ENCODE results near the gene PLAU. TPM values are rescaled to one million over a fixed set of nuclear protein-coding genes. Genes with fewer than 3 reads are reported as not detected.

Gene PLAU
- total and polyA plus RNA-seq, 2 experiments from 2014 or later: 13.3 to 17.5 TPM

GRCh38 chr10:73886661-73887293 lies 24.2 kb upstream of the PLAU start:
- Mint-ChIP-seq H3K27ac (no peak overlapping the region), H3K9me3 (no peaks in the 10 kb centered on the region), H3K4me3 (no peak overlapping the region; the same call in 2 of the 3 replicates), H3K4me1 (peaks cover 12% of the 10 kb centered on the region), H3K36me3 (ENCODE audit: low read depth) (no peaks in the 10 kb centered on the region), H3K27me3 (ENCODE audit: insufficient read depth, low read depth, poor library complexity) (peaks cover 2% of the 10 kb centered on the region)
- Histone ChIP-seq H2AFZ (peak overlapping the region; percentile 92), H3K27ac (ENCODE audit: low read depth) (no peak overlapping the region), H3K4me1 (ENCODE audit: insufficient read depth) (peaks cover 11% of the 10 kb centered on the region; the same call in 1 of the 2 replicates), H3K9me2 (ENCODE audit: insufficient read depth) (no peaks in the 10 kb centered on the region), H3F3A (replicated peaks; ENCODE audit: low read depth) (no peaks in the 10 kb centered on the region), H3K4me2 (no peak overlapping the region), H3K36me3 (ENCODE audit: insufficient read depth) (no peaks in the 10 kb centered on the region), H3K27me3 (ENCODE audit: insufficient read depth) (no peaks in the 10 kb centered on the region), H3K4me3 (no peak overlapping the region), H4K20me1 (replicated peaks; ENCODE audit: insufficient read depth) (no peaks in the 10 kb centered on the region), H3K79me2 (replicated peaks; ENCODE audit: insufficient read depth) (no peaks in the 10 kb centered on the region)
- no peak for DNase-seq (ENCODE audit: low spot score)
- ATAC-seq: peak; percentile 20
- no peak for TF ChIP-seq EZH2 (IDR thresholded peaks at IDR 0.05; ENCODE audit: low read depth, unreplicated experiment)
- TF ChIP-seq, protein P1, sequence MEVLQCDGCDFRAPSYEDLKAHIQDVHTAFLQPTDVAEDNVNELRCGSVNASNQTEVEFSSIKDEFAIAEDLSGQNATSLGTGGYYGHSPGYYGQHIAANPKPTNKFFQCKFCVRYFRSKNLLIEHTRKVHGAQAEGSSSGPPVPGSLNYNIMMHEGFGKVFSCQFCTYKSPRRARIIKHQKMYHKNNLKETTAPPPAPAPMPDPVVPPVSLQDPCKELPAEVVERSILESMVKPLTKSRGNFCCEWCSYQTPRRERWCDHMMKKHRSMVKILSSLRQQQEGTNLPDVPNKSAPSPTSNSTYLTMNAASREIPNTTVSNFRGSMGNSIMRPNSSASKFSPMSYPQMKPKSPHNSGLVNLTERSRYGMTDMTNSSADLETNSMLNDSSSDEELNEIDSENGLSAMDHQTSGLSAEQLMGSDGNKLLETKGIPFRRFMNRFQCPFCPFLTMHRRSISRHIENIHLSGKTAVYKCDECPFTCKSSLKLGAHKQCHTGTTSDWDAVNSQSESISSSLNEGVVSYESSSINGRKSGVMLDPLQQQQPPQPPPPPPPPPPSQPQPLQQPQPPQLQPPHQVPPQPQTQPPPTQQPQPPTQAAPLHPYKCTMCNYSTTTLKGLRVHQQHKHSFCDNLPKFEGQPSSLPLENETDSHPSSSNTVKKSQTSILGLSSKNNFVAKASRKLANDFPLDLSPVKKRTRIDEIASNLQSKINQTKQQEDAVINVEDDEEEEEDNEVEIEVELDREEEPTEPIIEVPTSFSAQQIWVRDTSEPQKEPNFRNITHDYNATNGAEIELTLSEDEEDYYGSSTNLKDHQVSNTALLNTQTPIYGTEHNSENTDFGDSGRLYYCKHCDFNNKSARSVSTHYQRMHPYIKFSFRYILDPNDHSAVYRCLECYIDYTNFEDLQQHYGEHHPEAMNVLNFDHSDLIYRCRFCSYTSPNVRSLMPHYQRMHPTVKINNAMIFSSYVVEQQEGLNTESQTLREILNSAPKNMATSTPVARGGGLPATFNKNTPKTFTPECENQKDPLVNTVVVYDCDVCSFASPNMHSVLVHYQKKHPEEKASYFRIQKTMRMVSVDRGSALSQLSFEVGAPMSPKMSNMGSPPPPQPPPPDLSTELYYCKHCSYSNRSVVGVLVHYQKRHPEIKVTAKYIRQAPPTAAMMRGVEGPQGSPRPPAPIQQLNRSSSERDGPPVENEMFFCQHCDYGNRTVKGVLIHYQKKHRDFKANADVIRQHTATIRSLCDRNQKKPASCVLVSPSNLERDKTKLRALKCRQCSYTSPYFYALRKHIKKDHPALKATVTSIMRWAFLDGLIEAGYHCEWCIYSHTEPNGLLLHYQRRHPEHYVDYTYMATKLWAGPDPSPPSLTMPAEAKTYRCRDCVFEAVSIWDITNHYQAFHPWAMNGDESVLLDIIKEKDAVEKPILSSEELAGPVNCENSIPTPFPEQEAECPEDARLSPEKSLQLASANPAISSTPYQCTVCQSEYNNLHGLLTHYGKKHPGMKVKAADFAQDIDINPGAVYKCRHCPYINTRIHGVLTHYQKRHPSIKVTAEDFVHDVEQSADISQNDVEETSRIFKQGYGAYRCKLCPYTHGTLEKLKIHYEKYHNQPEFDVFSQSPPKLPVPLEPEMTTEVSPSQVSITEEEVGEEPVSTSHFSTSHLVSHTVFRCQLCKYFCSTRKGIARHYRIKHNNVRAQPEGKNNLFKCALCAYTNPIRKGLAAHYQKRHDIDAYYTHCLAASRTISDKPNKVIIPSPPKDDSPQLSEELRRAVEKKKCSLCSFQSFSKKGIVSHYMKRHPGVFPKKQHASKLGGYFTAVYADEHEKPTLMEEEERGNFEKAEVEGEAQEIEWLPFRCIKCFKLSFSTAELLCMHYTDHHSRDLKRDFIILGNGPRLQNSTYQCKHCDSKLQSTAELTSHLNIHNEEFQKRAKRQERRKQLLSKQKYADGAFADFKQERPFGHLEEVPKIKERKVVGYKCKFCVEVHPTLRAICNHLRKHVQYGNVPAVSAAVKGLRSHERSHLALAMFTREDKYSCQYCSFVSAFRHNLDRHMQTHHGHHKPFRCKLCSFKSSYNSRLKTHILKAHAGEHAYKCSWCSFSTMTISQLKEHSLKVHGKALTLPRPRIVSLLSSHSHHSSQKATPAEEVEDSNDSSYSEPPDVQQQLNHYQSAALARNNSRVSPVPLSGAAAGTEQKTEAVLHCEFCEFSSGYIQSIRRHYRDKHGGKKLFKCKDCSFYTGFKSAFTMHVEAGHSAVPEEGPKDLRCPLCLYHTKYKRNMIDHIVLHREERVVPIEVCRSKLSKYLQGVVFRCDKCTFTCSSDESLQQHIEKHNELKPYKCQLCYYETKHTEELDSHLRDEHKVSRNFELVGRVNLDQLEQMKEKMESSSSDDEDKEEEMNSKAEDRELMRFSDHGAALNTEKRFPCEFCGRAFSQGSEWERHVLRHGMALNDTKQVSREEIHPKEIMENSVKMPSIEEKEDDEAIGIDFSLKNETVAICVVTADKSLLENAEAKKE (CRISPR knock-in tag; IDR thresholded peaks at IDR 0.05): no peak
- TF ChIP-seq CREB1 (CRISPR knock-in tag; IDR thresholded peaks at IDR 0.05; ENCODE audit: low read depth): no peak
- TF ChIP-seq POLR2AphosphoS5 (IDR thresholded peaks at IDR 0.05; ENCODE audit: low read depth): no peak
- TF ChIP-seq, protein P2, sequence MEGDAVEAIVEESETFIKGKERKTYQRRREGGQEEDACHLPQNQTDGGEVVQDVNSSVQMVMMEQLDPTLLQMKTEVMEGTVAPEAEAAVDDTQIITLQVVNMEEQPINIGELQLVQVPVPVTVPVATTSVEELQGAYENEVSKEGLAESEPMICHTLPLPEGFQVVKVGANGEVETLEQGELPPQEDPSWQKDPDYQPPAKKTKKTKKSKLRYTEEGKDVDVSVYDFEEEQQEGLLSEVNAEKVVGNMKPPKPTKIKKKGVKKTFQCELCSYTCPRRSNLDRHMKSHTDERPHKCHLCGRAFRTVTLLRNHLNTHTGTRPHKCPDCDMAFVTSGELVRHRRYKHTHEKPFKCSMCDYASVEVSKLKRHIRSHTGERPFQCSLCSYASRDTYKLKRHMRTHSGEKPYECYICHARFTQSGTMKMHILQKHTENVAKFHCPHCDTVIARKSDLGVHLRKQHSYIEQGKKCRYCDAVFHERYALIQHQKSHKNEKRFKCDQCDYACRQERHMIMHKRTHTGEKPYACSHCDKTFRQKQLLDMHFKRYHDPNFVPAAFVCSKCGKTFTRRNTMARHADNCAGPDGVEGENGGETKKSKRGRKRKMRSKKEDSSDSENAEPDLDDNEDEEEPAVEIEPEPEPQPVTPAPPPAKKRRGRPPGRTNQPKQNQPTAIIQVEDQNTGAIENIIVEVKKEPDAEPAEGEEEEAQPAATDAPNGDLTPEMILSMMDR (conservative IDR thresholded peaks at IDR 0.05; ENCODE audit: low read depth in 2 of 2): no peak
- no peak for TF ChIP-seq ZNF114 (CRISPR knock-in tag; IDR thresholded peaks at IDR 0.05)
- TF ChIP-seq ETS1 (IDR thresholded peaks at IDR 0.05): no peak
- no peak for TF ChIP-seq NANOG (IDR thresholded peaks at IDR 0.05; ENCODE audit: borderline replicate concordance)
- TF ChIP-seq STAT1 (IDR thresholded peaks at IDR 0.05; ENCODE audit: unreplicated experiment): no peak
- no peak for TF ChIP-seq ZNF331 (CRISPR knock-in tag; IDR thresholded peaks at IDR 0.05; ENCODE audit: low read depth)
- TF ChIP-seq, protein P3, sequence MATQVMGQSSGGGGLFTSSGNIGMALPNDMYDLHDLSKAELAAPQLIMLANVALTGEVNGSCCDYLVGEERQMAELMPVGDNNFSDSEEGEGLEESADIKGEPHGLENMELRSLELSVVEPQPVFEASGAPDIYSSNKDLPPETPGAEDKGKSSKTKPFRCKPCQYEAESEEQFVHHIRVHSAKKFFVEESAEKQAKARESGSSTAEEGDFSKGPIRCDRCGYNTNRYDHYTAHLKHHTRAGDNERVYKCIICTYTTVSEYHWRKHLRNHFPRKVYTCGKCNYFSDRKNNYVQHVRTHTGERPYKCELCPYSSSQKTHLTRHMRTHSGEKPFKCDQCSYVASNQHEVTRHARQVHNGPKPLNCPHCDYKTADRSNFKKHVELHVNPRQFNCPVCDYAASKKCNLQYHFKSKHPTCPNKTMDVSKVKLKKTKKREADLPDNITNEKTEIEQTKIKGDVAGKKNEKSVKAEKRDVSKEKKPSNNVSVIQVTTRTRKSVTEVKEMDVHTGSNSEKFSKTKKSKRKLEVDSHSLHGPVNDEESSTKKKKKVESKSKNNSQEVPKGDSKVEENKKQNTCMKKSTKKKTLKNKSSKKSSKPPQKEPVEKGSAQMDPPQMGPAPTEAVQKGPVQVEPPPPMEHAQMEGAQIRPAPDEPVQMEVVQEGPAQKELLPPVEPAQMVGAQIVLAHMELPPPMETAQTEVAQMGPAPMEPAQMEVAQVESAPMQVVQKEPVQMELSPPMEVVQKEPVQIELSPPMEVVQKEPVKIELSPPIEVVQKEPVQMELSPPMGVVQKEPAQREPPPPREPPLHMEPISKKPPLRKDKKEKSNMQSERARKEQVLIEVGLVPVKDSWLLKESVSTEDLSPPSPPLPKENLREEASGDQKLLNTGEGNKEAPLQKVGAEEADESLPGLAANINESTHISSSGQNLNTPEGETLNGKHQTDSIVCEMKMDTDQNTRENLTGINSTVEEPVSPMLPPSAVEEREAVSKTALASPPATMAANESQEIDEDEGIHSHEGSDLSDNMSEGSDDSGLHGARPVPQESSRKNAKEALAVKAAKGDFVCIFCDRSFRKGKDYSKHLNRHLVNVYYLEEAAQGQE (IDR thresholded peaks at IDR 0.05; ENCODE audit: unreplicated experiment): no peak
- TF ChIP-seq JUNB (IDR thresholded peaks at IDR 0.05; ENCODE audit: unreplicated experiment): no peak
- TF ChIP-seq EZH2phosphoT487 (IDR thresholded peaks at IDR 0.05; ENCODE audit: unreplicated experiment): no peak
